Caki2 (cell line): ENCODE data around the gene TEDDM1. TPM values are rescaled to one million over a fixed set of nuclear protein-coding genes. Genes with fewer than 3 reads are reported as not detected.

Experiments
- DNase-seq: peaks from one replicate; pipeline ENCODE4 v3.0.0-alpha.2; 2015; ENCODE audit warnings: low read depth
- in situ Hi-C: cut with HindIII; loops from 2 replicates; pipeline ENCODE4 v1.10.0; 2016; ENCODE audit warnings: low sequenced_read_pairs, low pct_unique_long_range_greater_than_20kb, mixed read lengths
- total RNA-seq: library from RNA; depleted of rRNA; stranded (reverse); fragments of >200 nt; shearing (Covaris generic); gene quantifications from 2 replicates; pipeline ENCODE4 v1.2.3, GENCODE V29; 2014; ENCODE audit warnings: low replicate concordance; rRNA removed

TEDDM1 gene
- total RNA-seq, 1 experiment from 2014 or later = not detected

DNA sequence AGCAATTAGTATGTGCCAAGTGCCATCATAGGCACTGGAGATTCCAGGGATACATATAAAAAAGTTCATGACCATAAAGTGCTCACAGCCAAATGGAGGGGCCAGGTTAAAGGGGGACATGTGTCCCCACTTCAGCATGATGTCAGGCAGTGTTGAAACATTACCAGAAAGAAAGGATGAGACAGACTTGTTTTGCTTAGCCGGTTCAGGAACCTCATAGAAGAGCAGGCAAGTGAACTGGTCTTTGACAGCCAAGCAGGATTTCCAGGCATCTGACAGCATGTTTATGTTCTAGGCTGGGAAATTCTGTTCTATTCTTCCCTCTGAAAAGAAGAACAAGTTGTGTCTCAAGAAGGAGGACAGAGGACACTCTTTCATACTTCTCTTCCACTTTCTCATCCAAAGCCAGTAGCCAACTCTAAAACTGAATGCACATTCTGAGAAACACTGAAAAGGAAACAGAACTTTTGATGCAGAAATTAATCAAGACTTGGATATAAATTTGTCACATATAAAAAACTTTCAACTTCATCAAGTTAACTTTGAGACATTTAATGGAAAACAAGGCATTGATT, 48.6 kb downstream of the TEDDM1 start:
- DNase-seq = no peak
- in situ Hi-C loops = no loop called here

DNA sequence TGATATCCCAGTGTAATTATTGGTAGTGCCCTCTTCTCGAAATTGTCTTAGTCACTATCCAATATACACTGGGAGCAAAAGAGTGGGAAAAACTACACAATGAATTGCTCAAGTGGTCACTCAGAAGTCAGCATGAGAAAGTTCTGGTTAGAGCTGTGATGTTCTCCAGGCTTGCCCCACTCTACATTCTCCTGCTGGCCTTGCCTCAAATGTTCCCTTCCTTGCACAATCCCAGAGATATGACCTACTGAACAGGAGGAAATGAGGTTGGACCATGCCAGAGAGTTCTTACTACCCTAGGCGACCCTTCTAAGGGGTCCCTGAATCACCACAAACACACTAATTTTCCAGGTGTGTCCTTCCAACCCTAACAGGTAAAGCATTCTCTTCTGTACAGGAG, 49.6 kb downstream of the TEDDM1 start:
- in situ Hi-C loops = no loop called here
- DNase-seq = no peak

DNA sequence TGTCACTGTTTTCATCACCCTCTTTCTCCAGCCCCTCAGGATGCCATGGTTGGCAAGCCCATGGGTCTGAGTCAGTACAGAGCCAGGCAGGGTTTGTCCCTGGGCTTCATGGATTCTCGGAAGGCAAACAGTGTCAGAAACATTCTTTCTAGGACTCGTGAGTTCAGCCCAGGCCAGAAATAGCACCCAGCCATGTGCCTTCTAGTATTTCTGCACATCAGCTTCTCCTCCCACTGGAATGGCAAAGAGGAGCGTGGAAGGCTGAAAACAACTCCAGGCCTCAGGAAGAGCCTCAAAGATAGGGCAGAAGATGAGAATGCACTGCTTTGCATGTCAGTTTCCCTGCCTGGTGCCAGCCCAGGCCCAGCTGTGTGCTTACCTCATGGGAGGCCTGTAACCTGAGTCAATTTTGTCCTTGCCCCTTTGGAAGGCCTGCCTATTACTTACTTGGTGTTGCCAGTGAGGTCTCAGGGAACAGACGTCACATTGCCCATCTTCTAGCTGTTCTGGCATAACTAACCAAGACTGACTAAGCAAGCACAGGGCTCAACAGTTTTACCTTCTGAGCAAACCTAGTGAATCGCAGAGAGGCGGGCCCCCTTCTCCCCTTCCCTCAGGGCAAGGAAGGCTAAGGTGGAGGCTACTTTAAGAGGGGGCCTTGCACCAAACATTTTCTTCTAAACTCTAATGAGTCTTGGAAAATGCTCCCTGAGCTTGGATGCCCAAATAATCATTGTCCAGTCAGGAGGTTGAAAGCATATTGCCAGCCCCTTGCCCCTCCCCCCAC, 51.3 kb downstream of the TEDDM1 start:
- peak; percentile 6 for DNase-seq

More for the DNA sequence above, 51.3 kb downstream of the TEDDM1 start:
- in situ Hi-C loops = no loop called here

Other genes with a start within 250 kb of the TEDDM1 start
- gene GLUL, start 8.9 kb downstream of the TEDDM1 start, total RNA-seq = 3.7 and 11.8 TPM in 2 replicates
- gene RGSL1, start 49.5 kb upstream of the TEDDM1 start, total RNA-seq = not detected in 2 replicates
- gene RNASEL, start 188.6 kb upstream of the TEDDM1 start, total RNA-seq = 5.0 and 6.4 TPM in 2 replicates
- not detected in 2 replicates for gene RGS16, start 203.7 kb upstream of the TEDDM1 start, total RNA-seq